ENCODE data around the gene B4GALNT2.
A peak's percentile ranks its signal among the peaks of the same experiment; 100 is the strongest.
"Not testable (repeated sequence)": the region's sequence is repeated elsewhere in the genome, so short reads cannot be mapped to it uniquely, and the experiment has no call there.

B4GALNT2 gene

GRCh38 chr17:49121696-49122292 lies 10.8 kb upstream of the B4GALNT2 start:
- DNase-seq: no peak

GRCh38 chr17:49122566-49122965 lies 10.0 kb upstream of the B4GALNT2 start:
- no peak for DNase-seq

GRCh38 chr17:49123061-49123460 lies 9.5 kb upstream of the B4GALNT2 start:
- DNase-seq: no peak

- no peak for DNase-seq
Observed at GRCh38 chr17:49125449-49125848, 7.1 kb upstream of the B4GALNT2 start.

- not testable (repeated sequence) for DNase-seq
Observed at GRCh38 chr17:49126183-49126859, 6.2 kb upstream of the B4GALNT2 start.

GRCh38 chr17:49129359-49129950 lies 3.1 kb upstream of the B4GALNT2 start:
- DNase-seq: not testable (repeated sequence)

GRCh38 chr17:49130891-49131290 lies 1.7 kb upstream of the B4GALNT2 start:
- DNase-seq: no peak

- no peak for DNase-seq
Observed at GRCh38 chr17:49132317-49132698, 261 bp upstream of the B4GALNT2 start.

- DNase-seq: no peak
Observed at GRCh38 chr17:49136335-49136734, 3.8 kb downstream of the B4GALNT2 start.

- DNase-seq: not testable (repeated sequence)
Observed at GRCh38 chr17:49145654-49146053, 13.1 kb downstream of the B4GALNT2 start.

- DNase-seq: no peak
Observed at GRCh38 chr17:49146620-49147306, 14.2 kb downstream of the B4GALNT2 start.

GRCh38 chr17:49148171-49148570 lies 15.6 kb downstream of the B4GALNT2 start:
- no peak for DNase-seq

- DNase-seq: no peak
Observed at GRCh38 chr17:49151996-49152395, 19.4 kb downstream of the B4GALNT2 start.

- DNase-seq: no peak
Observed at GRCh38 chr17:49156256-49156655, 23.7 kb downstream of the B4GALNT2 start.

GRCh38 chr17:49157784-49158183 lies 25.2 kb downstream of the B4GALNT2 start:
- DNase-seq: no peak

- no peak for DNase-seq
Observed at GRCh38 chr17:49162866-49163265, 30.3 kb downstream of the B4GALNT2 start.

- no peak for DNase-seq
Observed at GRCh38 chr17:49165143-49165542, 32.6 kb downstream of the B4GALNT2 start.

GRCh38 chr17:49168706-49169105 lies 36.1 kb downstream of the B4GALNT2 start:
- no peak for DNase-seq

GRCh38 chr17:49170216-49170615 lies 37.6 kb downstream of the B4GALNT2 start:
- no peak for DNase-seq

- not testable (repeated sequence) for DNase-seq
Observed at GRCh38 chr17:49170711-49171110, 38.1 kb downstream of the B4GALNT2 start.

GRCh38 chr17:49175978-49176377 lies 43.4 kb downstream of the B4GALNT2 start:
- not testable (repeated sequence) for DNase-seq

GRCh38 chr17:49180303-49180702 lies 47.7 kb downstream of the B4GALNT2 start:
- DNase-seq: peak; percentile 76

- no peak for DNase-seq
Observed at GRCh38 chr17:49180998-49181635, 48.5 kb downstream of the B4GALNT2 start.
